GM19043 (cell line): Measurements from ENCODE around the gene TRMT2B.
"Not testable (repeated sequence)": the region's sequence is repeated elsewhere in the genome, so short reads cannot be mapped to it uniquely, and the experiment has no call there.

ENCODE experiments used
- ATAC-seq: cut with Tn5 transposase; IDR thresholded peaks from one replicate; pipeline ENCODE4 v1.9.1; 2021; ENCODE audit warnings: low read depth; ENCODE audit not compliant: unreplicated experiment

Gene TRMT2B, protein sequence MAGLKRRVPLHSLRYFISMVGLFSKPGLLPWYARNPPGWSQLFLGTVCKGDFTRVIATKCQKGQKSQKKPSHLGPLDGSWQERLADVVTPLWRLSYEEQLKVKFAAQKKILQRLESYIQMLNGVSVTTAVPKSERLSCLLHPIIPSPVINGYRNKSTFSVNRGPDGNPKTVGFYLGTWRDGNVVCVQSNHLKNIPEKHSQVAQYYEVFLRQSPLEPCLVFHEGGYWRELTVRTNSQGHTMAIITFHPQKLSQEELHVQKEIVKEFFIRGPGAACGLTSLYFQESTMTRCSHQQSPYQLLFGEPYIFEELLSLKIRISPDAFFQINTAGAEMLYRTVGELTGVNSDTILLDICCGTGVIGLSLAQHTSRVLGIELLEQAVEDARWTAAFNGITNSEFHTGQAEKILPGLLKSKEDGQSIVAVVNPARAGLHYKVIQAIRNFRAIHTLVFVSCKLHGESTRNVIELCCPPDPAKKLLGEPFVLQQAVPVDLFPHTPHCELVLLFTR

DNA sequence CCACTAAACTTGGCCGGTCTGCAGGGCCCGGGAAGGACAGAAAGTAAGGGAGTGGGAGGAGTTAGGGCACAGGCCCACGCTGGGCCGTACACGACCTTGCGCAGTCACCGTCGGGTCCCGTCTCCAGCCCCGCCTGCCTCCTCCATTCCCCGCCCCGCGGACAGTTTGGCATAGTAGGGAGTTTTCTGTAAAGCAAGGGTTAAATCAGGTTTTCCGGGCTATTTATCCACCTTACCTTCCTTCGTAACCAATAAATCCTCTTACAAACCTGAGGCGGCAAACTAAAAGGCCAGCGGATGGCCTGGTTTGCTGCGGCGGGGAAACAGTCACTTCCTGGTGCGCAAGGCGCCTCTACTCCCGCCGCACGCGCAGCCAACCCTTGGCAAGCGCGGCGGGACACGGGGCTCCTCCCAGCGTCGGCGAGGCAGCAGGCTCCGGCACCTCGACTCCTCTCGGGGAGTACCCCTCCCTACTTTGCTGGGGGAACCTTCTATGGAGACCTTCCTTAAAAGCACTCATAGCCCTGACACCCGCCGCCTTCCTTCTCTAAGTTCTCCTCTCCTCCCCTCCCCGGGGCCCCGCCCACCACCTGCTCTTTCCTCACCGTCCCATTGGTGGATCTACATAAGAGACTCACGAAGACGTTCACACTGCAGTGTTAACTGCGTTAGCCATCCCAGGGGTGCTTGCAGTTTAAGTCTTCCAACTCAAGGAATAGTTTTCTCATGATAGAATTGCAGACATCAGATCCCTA, at the start of gene TRMT2B:
TSS of gene TRMT2B (minus strand) at position 563 of the 754 bp plus-strand sequence. CDS start 9,822 bp downstream, outside the sequence.
- peak; percentile 88 for ATAC-seq

DNA sequence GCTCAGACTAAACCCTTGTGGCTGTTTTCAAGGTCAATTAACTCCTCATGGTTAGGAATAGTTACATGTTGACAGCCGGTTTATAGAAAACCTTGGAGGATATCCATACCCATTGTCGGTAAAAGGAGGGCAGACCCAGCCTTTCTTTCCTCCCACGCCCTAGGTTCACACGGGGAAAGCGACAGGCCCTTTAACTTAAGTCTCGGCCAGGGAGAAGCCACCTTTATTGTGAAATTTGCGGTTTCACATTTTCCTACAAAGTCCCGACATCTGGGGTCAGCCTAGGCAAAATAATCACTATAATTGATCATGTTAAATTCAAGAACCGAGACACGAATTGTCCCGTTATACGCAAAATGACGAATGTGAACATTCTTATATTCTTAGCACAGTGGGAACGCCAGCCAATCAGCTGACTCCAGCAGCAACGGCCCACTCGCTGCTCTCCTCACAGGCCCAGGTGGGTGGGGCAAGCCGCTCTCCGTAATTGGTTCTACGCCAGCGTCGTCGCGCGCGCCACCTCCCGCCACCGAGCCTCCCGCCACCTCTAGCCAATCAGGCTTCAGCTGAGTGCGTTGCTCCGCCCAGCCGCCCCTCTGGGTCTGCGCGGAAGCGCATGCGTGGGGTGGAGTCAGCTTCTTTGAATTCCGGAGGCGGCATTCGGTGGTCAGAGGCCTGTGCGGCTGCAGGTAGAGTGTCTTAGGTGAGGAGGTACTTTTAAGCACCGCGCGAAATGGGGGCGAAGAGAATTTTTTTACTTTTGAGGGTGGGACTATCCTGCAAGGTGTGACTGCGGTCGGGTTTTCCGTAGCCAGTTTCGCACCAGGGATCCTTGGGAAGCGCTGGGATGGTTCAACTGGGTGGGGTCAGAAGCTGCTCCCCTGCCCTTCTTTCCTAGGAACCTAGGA, 45.9 kb upstream of the TRMT2B start, which contains the start of gene CENPI:
TSS of gene CENPI (plus strand) at position 659 of the 908 bp plus-strand sequence. CDS start 2,867 bp downstream, outside the sequence.
- peak; percentile 99 for ATAC-seq

- no peak for ATAC-seq
These were observed 39.9 kb upstream of the TRMT2B start for GRCh38 chrX:101091817-101092216.

- ATAC-seq: no peak
These were observed 29.3 kb upstream of the TRMT2B start for GRCh38 chrX:101081231-101081630.

GRCh38 chrX:101080326-101081124, 28.6 kb upstream of the TRMT2B start:
- no peak for ATAC-seq

DNA sequence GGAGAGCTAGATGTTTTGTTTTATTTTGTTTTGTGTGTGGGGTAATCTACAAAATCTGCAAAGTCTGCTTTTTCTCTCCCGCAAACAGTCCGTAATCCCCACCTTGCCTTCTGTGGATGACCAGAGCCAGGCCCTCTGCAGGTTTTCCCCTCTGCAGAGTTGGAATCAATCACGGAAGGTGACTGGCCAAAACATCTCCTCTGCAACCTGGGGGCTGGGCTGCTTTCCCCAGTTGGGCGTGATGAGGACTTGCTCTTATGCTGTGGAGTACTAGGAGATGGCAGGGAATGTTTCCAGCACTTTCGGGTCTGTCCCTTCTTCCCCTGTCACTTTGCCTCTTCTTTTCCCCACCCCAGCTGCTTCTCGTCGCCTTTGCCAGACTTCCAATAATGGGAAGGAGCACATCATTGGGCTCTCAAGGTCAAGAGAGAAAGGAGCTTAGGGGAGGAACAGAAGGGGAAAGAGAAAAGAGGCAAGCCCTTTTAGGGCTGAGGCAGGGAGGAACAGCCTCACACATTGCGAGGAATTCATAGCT, 27.9 kb upstream of the TRMT2B start:
- ATAC-seq: no peak

DNA sequence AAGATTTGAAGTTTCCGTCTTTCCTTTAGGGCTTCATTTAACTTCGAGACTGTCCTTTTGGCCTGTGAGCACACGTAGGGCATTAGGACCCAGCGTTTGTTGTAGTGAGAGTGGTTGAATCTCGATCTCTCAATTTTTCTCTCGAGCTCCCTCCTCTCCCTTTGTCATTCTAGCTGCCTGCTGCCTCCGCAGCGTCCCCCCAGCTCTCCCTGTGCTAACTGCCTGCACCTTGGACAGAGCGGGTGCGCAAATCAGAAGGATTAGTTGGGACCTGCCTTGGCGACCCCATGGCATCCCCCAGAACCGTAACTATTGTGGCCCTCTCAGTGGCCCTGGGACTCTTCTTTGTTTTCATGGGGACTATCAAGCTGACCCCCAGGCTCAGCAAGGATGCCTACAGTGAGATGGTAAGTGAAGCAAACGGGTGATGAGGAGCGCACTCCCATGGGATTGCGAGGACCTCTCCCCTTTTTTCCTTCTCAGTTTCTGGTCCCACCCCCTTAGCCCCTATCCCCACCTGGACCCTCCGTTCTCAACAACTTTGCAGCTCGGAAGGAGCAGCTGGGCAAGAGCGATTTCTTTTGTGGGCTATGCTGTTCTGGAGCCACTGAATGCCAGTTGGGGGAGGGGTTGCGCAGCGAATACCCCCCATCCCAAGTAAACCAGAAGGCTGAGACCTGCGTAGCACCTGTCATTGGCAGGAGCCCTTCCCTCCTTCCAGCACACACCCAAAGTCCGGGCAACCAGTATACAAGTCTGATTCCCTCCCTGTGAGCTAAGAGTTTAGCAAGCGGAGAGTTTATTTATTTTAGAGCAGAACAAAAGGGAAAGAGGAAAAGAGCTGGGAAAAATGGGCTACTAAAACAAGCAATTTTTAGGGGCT, 27.0 kb upstream of the TRMT2B start, which contains the start of gene TMEM35A:
TSS of gene TMEM35A (plus strand) at position 164 of the 883 bp plus-strand sequence. CDS start at position 288, 124 bp downstream.
- no peak for ATAC-seq

DNA sequence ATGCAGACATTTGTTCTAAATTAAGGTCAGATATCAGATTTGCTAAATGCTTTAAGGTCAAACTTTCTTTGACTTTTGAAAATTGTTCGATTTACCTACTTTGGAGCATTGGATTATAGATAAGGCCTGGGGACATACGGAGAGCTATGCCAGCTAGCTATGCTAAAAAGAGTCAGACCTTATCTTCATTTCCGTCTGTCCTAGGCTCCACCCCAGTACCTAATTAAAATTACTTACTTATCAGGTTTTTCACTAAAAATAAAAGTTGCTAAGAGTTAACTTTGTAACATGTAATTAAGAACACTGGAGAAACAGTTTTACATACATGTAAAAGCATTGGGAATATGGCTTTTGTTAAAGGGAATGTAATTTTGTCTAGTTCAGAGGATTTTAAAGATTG, 19.7 kb upstream of the TRMT2B start:
- no peak for ATAC-seq

GRCh38 chrX:101062176-101062575, 10.3 kb upstream of the TRMT2B start:
- no peak for ATAC-seq

GRCh38 chrX:101057093-101057714, 5.3 kb upstream of the TRMT2B start:
- peak; percentile 92 for ATAC-seq

DNA sequence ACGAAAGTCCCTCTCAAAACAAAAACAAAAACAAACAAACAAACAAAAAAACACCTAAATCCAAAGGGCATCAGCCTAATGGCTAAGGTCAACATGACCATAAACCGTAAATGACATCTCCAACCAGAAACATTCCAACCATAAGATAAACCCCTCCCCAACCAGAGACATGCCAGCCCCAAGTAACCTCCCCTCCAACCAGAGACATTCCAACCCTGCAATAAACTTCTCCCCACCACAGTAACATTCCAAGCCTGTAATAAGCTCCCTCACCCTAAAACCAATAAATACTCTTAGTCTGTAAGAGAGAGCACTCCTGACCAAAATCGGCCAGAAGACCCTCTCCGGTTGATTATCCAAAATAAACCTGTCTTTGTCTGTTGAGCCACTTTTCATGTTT, 4.6 kb upstream of the TRMT2B start:
- not testable (repeated sequence) for ATAC-seq

GRCh38 chrX:101051153-101051548, 760 bp downstream of the TRMT2B start:
- peak; percentile 6 for ATAC-seq

GRCh38 chrX:101040197-101040596, 11.7 kb downstream of the TRMT2B start:
- no peak for ATAC-seq

DNA sequence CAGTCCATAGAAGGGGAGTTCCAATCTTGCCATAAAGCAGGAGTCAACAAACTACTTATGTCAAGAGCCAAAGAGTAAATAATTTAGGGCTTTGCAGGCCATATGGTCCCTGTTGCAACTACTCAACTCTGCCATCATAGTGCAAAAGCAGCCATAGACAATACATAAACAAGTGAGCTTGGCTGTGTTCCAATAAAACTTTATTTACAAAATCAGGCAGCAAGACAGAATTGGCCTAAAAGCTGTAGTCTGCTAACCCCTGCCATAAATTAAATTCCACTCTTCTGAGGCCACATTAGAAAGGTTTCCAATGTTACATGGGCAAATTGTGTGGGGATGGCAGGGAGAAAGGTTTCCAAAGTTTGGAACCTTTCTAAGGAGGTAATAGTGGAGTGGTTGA, 14.7 kb downstream of the TRMT2B start:
- ATAC-seq: no peak

DNA sequence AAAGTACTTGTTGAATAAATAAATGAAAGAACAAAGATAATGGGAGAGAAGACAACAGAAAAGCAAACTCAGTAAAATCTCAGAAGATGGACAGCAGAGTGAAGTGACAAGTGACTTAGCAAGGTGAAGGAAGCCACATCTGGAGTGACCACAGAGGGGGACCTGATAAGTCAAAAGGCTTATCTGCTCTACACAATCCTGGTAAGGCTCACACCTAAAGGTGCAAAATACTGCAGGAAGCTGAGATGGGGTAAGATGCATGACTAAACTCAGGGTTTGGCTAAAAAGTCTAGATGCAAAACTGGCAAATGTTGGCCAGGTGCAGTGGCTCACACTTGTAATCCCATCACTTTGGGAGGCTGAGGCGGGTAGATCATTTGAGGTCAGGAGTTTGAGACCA, 22.2 kb downstream of the TRMT2B start:
- no peak for ATAC-seq

- ATAC-seq: no peak
These were observed 23.3 kb downstream of the TRMT2B start for GRCh38 chrX:101028562-101028961.

DNA sequence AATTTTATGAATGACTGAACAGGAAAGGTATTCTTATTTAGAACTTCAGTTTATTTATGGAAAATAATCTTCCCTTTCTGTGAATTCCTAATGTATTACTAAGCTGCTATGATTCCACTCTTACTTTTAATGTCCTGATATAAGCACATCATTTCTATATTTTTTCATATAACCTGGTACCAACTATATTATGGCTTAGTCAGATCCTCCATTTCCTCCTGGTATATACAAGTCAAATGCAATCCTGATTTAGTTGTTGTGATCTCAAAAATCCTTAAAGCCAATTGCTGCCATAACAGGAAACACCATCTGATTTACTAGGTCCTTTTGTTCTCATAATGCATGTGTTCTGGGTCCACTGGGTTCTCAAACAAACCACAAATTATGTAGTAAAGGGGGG, 26.8 kb downstream of the TRMT2B start:
- ATAC-seq: no peak

GRCh38 chrX:101022020-101022419, 29.9 kb downstream of the TRMT2B start:
- ATAC-seq: no peak
